Measurements from ENCODE around the gene P3H3.

Gene P3H3, protein sequence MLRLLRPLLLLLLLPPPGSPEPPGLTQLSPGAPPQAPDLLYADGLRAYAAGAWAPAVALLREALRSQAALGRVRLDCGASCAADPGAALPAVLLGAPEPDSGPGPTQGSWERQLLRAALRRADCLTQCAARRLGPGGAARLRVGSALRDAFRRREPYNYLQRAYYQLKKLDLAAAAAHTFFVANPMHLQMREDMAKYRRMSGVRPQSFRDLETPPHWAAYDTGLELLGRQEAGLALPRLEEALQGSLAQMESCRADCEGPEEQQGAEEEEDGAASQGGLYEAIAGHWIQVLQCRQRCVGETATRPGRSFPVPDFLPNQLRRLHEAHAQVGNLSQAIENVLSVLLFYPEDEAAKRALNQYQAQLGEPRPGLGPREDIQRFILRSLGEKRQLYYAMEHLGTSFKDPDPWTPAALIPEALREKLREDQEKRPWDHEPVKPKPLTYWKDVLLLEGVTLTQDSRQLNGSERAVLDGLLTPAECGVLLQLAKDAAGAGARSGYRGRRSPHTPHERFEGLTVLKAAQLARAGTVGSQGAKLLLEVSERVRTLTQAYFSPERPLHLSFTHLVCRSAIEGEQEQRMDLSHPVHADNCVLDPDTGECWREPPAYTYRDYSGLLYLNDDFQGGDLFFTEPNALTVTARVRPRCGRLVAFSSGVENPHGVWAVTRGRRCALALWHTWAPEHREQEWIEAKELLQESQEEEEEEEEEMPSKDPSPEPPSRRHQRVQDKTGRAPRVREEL

GRCh38 chr12:6827982-6828780, at the start of gene P3H3:
Gene P3H3, plus strand, starts transcription at chr12:6828407. Its CDS starts 34 bp downstream, at chr12:6828441.
- peak; percentile 8 for ATAC-seq
- H3K27me3 Mint-ChIP-seq, result peaks cover 90% of the 10 kb centered on the region

DNA sequence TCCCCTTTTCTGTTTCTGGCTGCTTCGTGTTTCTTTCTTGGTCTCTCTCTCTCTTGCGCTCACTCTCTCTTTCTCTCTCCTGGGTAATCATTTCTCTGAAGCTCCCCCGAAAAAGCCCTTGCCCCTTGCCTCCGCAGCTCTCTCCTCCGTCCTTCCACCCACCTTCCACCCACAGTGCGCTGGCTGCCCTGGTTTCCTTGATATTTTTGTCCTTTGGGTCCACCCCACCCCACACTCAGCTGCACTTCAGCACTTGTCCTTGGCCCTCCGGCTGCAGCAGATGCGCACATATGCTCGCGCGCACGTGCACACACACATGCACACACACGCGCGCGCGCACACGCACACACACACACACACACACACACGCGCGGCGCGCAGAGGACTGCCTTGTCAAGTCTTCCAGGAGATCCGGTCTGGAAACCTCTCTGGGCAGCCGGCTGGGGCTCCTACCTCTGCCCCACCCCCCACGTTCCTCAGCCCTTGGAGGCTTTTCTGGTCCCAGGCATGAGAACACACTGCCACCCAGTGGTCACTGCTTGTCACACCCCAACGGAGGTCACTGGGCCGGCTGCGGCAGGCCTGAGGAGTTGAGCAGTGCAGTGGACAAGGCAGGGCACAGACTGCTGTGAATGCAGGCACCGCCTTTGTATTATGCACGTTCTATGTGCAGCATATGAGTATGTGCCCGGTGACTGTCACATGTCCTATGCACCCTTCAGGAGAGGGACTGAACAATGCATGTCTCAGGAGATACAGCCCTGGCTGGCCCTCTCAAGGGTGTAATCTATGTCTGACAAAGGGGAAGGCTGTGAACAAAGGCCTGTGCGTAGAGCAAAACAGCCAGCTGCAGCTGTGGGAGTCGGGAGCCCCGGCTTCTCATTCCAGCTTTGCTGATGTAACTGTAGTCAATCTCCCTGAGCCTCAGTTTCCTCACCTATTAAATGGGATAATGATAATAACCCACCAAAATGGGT, 49.3 kb upstream of the P3H3 start:
- H3K27ac Mint-ChIP-seq, result peak overlapping the region; percentile 63
- ATAC-seq, result peak; percentile 90
- peaks cover 60% of the 10 kb centered on the region for H3K4me1 Mint-ChIP-seq
- peak overlapping the region; percentile 70 for H3K4me3 Mint-ChIP-seq
- no peaks in the 10 kb centered on the region for H3K9me3 Mint-ChIP-seq
- no peaks in the 10 kb centered on the region for H3K36me3 Mint-ChIP-seq
- H3K27me3 Mint-ChIP-seq, result peaks cover 51% of the 10 kb centered on the region

More at GRCh38 chr12:6827982-6828780, at the start of gene P3H3:
- peaks cover 31% of the 10 kb centered on the region for H3K4me1 Mint-ChIP-seq
- peak within 1 kb of the TSS; percentile 77 for H3K27ac Mint-ChIP-seq
- no peaks in the 10 kb centered on the region for H3K9me3 Mint-ChIP-seq
- no peaks in the 10 kb centered on the region for H3K36me3 Mint-ChIP-seq
- peak within 1 kb of the TSS; percentile 82 for H3K4me3 Mint-ChIP-seq

- no peak overlapping the region for H3K4me3 Mint-ChIP-seq
- peaks cover 56% of the 10 kb centered on the region for H3K4me1 Mint-ChIP-seq
- H3K27me3 Mint-ChIP-seq, result peaks cover 41% of the 10 kb centered on the region
- H3K27ac Mint-ChIP-seq, result no peak overlapping the region
- ATAC-seq, result no peak
- H3K36me3 Mint-ChIP-seq, result no peaks in the 10 kb centered on the region
- no peaks in the 10 kb centered on the region for H3K9me3 Mint-ChIP-seq
These were observed 48.3 kb upstream of the P3H3 start for GRCh38 chr12:6779708-6780432.

- Mint-ChIP-seq H3K4me1 (peaks cover 49% of the 10 kb centered on the region), H3K4me3 (peak overlapping the region; percentile 40), H3K27ac (no peak overlapping the region), H3K9me3 (no peaks in the 10 kb centered on the region), H3K36me3 (no peaks in the 10 kb centered on the region), H3K27me3 (peaks cover 34% of the 10 kb centered on the region)
- ATAC-seq, result peak; percentile 73
These were observed 47.6 kb upstream of the P3H3 start for GRCh38 chr12:6780573-6780972.

DNA sequence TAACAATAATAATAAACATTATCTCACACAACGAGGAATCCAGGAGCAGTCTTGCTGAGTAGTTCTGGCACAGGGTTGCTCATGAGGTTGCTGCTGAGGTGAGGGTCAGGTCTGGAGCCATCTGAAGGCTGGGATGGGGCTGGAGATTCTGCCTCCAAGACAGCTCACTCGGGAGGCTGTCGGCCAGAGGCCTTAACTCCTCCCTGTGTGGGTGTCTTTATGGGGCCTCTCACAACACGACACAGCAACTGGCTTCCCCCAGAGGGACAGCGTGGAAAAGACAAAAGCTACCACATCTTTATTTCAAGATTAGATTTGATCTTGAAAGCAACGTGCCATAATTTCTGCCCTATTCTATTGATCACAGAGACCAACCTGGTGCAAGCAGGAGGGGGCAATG, 46.1 kb upstream of the P3H3 start:
- Mint-ChIP-seq H3K9me3 (no peaks in the 10 kb centered on the region), H3K4me3 (no peak overlapping the region), H3K4me1 (peaks cover 39% of the 10 kb centered on the region), H3K27ac (no peak overlapping the region), H3K27me3 (peaks cover 18% of the 10 kb centered on the region), H3K36me3 (no peaks in the 10 kb centered on the region)
- no peak for ATAC-seq

- peaks cover 9% of the 10 kb centered on the region for H3K27me3 Mint-ChIP-seq
- no peaks in the 10 kb centered on the region for H3K9me3 Mint-ChIP-seq
- ATAC-seq, result no peak
- H3K4me1 Mint-ChIP-seq, result peaks cover 38% of the 10 kb centered on the region
- H3K36me3 Mint-ChIP-seq, result no peaks in the 10 kb centered on the region
- H3K27ac Mint-ChIP-seq, result no peak overlapping the region
- no peak overlapping the region for H3K4me3 Mint-ChIP-seq
These were observed 45.2 kb upstream of the P3H3 start for GRCh38 chr12:6782850-6783566.

DNA sequence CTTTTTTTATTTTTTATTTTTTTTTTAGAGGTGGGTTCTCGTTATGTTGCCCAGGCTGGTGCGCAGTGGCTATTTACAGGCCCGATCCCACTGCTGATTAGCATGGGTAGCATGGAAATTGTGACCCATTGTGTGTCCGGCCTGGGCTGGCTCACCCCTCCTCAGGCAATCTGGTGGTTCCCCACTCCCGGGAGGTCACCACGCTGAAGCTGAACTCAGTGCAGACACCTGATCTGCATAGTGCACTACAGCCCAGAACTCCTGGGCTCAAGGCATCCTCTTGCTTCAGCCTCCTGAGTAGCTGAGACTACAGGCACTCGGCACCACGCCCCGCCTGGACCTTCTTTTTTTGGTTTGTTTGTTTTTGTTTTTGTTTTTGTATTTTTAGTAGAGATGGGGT, 44.4 kb upstream of the P3H3 start:
- Mint-ChIP-seq H3K27me3 (peaks cover 1% of the 10 kb centered on the region), H3K9me3 (no peaks in the 10 kb centered on the region), H3K4me3 (no peak overlapping the region), H3K27ac (no peak overlapping the region), H3K4me1 (peaks cover 30% of the 10 kb centered on the region), H3K36me3 (no peaks in the 10 kb centered on the region)
- no peak for ATAC-seq

- Mint-ChIP-seq H3K27me3 (no peaks in the 10 kb centered on the region), H3K27ac (no peak overlapping the region), H3K9me3 (no peaks in the 10 kb centered on the region), H3K4me1 (peaks cover 25% of the 10 kb centered on the region), H3K4me3 (no peak overlapping the region), H3K36me3 (no peaks in the 10 kb centered on the region)
- ATAC-seq, result no peak
These were observed 43.9 kb upstream of the P3H3 start for GRCh38 chr12:6784296-6784695.

GRCh38 chr12:6784761-6785160, 43.4 kb upstream of the P3H3 start:
- H3K4me3 Mint-ChIP-seq, result no peak overlapping the region
- H3K4me1 Mint-ChIP-seq, result peaks cover 21% of the 10 kb centered on the region
- H3K9me3 Mint-ChIP-seq, result no peaks in the 10 kb centered on the region
- H3K27me3 Mint-ChIP-seq, result no peaks in the 10 kb centered on the region
- H3K27ac Mint-ChIP-seq, result no peak overlapping the region
- H3K36me3 Mint-ChIP-seq, result no peaks in the 10 kb centered on the region
- ATAC-seq, result no peak

GRCh38 chr12:6786416-6787094, 41.7 kb upstream of the P3H3 start:
- H3K4me3 Mint-ChIP-seq, result no peak overlapping the region
- no peaks in the 10 kb centered on the region for H3K9me3 Mint-ChIP-seq
- no peak overlapping the region for H3K27ac Mint-ChIP-seq
- no peaks in the 10 kb centered on the region for H3K36me3 Mint-ChIP-seq
- H3K27me3 Mint-ChIP-seq, result no peaks in the 10 kb centered on the region
- ATAC-seq, result no peak
- H3K4me1 Mint-ChIP-seq, result peaks cover 14% of the 10 kb centered on the region

- Mint-ChIP-seq H3K27ac (no peak overlapping the region), H3K9me3 (no peaks in the 10 kb centered on the region), H3K4me3 (no peak overlapping the region), H3K36me3 (no peaks in the 10 kb centered on the region), H3K4me1 (peaks cover 22% of the 10 kb centered on the region), H3K27me3 (no peaks in the 10 kb centered on the region)
- ATAC-seq, result no peak
These were observed 40.9 kb upstream of the P3H3 start for GRCh38 chr12:6787309-6787708.

GRCh38 chr12:6788972-6789924, 39.0 kb upstream of the P3H3 start, which contains the start of gene CD4:
Gene CD4, plus strand, starts transcription at chr12:6789528. Its CDS starts 10,611 bp downstream, at chr12:6800139.
- H3K4me1 Mint-ChIP-seq, result peaks cover 23% of the 10 kb centered on the region
- H3K27me3 Mint-ChIP-seq, result peaks cover 8% of the 10 kb centered on the region
- no peaks in the 10 kb centered on the region for H3K36me3 Mint-ChIP-seq
- H3K4me3 Mint-ChIP-seq, result no peak within 1 kb of the TSS
- no peak for ATAC-seq
- no peak within 1 kb of the TSS for H3K27ac Mint-ChIP-seq
- no peaks in the 10 kb centered on the region for H3K9me3 Mint-ChIP-seq

Data from stimulated activated memory B cell treated with anti-CD40 and anti-IgM and Interleukin-4, amounts not matched to agents 10 μg/mL and 1 μg/mL and 100 μg/mL, for 72 hours (primary cell).